Embryonic facial prominence (tissue), 1 donor: Measurements from ENCODE around the gene CD207.
"Not testable (repeated sequence)": the region's sequence is repeated elsewhere in the genome, so short reads cannot be mapped to it uniquely, and the experiment has no call there.

Source experiments
- DNase-seq: peaks from one replicate; pipeline ENCODE4 v3.0.0-alpha.2; 2016; ENCODE audit errors: extremely low spot score

Gene CD207

GRCh38 chr2:70835643-70836042 lies at the start of gene CD207:
TSS of gene CD207 (minus strand) at chr2:70835816. CDS start at chr2:70835776, 40 bp downstream.
- DNase-seq: no peak

- DNase-seq: not testable (repeated sequence)
Measured at GRCh38 chr2:70878543-70878942, 42.9 kb upstream of the CD207 start.

DNA sequence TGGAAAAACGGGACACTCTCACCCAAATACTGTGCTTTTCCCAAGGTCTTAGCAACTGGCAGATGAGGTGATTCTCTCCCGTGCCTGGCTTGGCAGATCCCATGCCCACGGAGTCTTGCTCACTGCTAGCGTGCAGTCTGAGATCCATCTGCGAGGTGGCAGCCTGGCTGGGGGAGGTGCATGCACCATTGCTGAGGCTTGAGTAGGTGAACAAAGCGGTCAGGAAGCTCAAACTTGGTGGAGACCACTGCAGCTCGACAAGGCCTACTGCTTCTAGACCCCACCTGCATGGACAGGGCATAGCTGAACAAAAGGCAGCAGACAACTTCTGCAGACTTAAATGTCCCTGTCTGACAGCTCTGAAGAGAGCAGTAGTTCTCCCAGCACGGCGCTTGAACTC lies 40.5 kb upstream of the CD207 start:
- DNase-seq: not testable (repeated sequence)

- DNase-seq: no peak
Measured at GRCh38 chr2:70873541-70873940, 37.9 kb upstream of the CD207 start.

GRCh38 chr2:70871398-70872211 lies 36.0 kb upstream of the CD207 start:
- DNase-seq: no peak

DNA sequence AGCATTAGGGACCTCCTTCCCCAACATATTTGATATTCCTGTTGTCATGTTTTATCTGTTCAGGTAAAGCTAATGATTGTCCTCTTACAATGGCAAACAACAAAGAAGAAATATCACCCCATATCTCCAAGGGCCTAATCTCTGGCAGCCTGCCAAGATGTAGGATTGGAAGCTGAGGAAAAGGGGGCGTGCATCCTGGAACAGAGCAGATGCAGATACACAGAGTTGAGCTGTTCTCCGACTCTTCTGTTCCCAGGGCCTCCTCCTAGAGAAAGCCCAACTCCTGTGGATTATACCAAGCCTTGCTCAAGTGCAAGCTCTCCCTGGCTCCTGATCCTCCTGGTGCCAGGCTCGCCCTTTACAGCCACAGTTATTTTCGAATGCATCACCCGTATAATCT lies 35.2 kb upstream of the CD207 start:
- no peak for DNase-seq

- DNase-seq: no peak
Measured at GRCh38 chr2:70868970-70869369, 33.4 kb upstream of the CD207 start.

DNA sequence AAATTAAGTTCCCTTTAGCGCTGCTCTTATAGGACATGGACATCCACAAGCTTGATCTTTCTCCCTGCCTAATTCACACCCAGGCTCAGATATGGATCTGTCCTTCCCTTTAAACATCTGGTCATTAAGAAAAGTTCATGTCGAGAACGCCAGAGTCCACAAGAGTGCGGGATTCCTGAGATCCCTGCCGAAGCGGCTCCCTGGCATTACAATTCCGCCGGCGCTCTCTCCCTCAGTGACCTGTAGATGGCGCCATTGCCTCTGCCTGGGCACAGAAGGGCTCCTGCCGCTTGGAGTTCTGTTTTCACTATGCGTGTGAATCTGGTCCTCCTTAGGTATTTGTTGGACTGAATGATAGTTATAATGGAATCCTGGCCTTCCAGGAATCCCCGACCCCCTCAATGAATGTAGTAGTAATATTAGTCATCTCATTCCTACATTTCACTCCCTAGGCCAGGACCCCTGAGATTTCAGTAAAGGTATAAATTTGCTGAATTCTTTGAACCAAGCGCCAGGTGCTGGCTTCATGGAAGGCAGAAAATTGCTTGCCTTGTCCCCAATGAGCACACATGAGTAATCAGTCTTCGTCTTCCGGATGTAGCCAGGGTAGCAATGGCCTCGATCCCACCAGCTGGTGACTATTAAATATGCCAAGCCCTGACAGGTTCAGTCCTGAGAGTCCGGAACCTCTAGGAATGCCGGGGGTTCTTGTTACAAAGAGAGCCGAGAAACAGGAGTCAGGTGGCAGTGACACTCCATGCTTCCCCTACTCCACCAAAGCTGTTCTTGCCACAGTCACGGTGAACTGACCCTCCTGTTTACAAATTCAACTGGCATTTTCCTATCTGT lies 26.4 kb upstream of the CD207 start:
- peak; percentile 52 for DNase-seq

DNA sequence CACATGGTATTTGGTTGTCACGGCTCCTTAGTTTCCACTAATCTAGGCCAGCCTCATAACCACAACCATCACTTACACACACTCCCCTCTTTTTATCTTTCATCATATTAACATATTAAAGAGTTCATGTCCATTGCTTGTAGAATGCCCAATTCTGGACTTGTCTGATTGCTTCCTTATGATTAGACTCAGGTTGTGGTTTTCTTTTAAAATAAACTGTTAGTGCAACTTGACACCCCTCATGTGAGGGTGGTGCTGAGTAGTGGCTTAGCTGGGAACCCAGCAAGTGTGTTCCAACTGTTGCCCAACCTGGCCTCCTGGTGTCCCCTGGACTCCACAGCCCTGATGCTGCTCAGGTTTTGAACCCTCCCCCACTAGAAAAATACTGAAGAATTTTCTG lies 20.1 kb upstream of the CD207 start:
- DNase-seq: no peak

- no peak for DNase-seq
Measured at GRCh38 chr2:70854411-70854810, 18.8 kb upstream of the CD207 start.

GRCh38 chr2:70852824-70853223 lies 17.2 kb upstream of the CD207 start:
- no peak for DNase-seq

- DNase-seq: no peak
Measured at GRCh38 chr2:70851704-70852103, 16.1 kb upstream of the CD207 start.

GRCh38 chr2:70850925-70851324 lies 15.3 kb upstream of the CD207 start:
- no peak for DNase-seq

DNA sequence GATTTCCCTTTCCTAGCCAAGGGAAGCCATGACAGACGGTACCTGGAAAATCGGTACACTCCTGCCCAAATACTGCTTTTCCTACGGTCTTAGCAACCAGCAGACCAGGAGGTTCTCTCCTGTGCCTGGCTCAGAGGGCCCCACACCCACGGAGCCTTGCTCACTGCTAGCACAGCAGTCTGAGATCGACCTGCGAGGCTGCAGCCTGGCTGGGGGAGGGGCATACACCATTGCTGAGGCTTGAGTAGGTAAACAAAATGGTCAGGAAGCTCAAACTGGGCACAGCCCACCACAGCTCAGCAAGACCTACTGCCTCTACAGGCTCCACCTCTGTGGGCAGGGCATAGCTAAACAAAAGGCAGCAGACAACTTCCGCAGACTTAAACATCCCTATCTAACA lies 6.8 kb upstream of the CD207 start:
- DNase-seq: no peak

- no peak for DNase-seq
Measured at GRCh38 chr2:70837980-70838925, 2.6 kb upstream of the CD207 start.

DNA sequence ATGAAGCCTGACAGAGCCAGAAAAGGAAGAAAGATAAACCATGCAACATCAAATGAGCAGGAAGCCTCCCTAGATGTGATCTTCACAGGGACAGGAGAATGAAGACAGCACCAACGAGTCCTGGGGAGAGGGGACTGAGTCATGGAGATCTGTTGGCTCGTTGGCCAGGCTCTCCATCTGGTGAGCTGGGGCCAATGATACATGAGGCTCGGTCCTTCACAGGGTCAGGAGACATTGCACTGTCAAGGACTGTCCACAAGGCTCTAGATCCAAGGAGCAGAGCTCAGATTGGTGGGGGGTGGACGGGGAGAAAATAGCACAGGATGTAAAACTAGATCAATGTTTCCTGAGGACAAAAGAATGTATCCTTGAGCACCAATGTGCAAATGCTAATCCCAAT lies 735 bp downstream of the CD207 start:
- no peak for DNase-seq

GRCh38 chr2:70834106-70834505 lies 1.5 kb downstream of the CD207 start:
- no peak for DNase-seq

DNA sequence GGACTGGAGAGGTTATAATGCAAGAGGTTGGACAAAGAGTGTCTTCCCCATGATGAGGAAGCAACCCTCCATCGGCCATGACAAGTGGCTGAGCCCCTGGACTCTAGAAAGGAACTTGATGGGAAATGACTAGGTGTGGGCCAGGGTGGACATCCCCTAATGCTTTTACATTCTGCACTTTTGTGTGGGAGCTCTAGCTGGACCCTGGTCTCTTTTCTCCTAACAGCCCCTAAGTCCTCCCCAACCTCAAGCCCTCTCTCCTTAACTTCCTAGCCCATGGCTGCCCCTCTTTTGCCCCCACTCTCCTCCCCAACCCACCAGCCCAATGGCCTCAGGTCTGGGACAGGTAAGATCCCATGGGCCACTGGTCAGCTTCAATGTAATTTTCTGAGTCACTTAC lies 2.4 kb downstream of the CD207 start:
- DNase-seq: no peak

DNA sequence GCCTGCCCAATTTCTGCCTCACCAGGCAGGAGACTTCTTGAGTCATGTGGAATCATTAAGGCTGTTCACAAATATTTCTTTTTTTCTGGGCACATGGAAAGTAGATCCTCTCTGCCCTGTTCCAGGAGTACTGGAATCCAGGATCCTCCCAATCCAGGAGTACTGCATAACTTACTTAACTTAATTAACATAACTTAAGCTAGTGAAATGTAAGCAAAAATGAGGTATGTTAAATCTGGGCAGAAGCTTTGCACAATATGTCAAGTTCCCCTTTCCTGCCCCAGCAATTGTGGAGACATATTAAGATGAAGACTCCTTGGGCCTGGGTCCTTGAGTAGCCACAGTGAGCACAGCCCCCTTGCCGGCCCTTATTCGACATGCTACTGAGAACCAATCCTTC lies 3.2 kb downstream of the CD207 start:
- no peak for DNase-seq

- no peak for DNase-seq
Measured at GRCh38 chr2:70831861-70832260, 3.8 kb downstream of the CD207 start.

DNA sequence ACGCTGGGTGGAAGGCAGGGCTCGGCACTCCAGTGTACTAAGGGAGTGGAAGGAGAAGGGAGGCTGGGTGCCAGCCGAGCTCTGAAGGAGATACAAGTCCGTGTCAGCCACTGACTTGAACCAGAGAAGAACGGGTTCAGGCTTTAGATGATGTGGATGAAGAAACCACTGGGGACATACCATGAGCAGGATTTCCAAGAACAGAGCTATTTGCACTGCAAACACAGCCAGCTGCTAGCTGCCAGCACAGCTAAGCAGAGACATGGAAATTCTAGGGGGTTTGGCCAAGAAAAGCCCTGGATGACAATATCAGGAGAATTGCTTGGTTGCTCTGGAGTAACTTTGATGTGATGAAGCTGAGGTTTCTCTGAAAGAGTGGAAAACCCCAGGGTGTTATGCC lies 5.2 kb downstream of the CD207 start:
- no peak for DNase-seq

GRCh38 chr2:70829916-70830315 lies 5.7 kb downstream of the CD207 start:
- DNase-seq: no peak
